Right lobe of liver (tissue), 6 donors: ENCODE data around the gene DDX41. TPM values are rescaled to one million over a fixed set of nuclear protein-coding genes. Genes with fewer than 3 reads are reported as not detected.

Source experiments
- ATAC-seq, 4 donors: fragments of 200-7000 bp; cut with Tn5 transposase; one replicate each; pipeline ENCODE4 v1.9.1; 2020; ENCODE audit warnings: mild to moderate bottlenecking in 4 of 4, moderate library complexity in 4 of 4
- DNase-seq, 3 donors: peaks; one replicate each; pipeline ENCODE4 v3.0.0-alpha.2; 2020
- H3K27ac ChIP-seq, 3 donors: fragments of 200-600 bp; one replicate each; pipeline ENCODE4 v1.8.0; 2022
- H3K27me3 ChIP-seq, 2 donors: fragments of 200-600 bp; one replicate each; pipeline ENCODE4 v1.8.0; 2022
- H3K36me3 ChIP-seq, 4 donors: fragments of 200-600 bp; sonication (generic) in 1 of 4; one replicate each; pipeline versions ENCODE4 v1.5.1 to v1.8.0; 2017 to 2022; ENCODE audit warnings: control low read depth in 1 of 4
- H3K4me1 ChIP-seq, 4 donors: fragments of 200-600 bp; sonication (generic) in 1 of 4; one replicate each; pipeline versions ENCODE4 v1.5.1 to v1.8.0; 2017 to 2022; ENCODE audit warnings: control low read depth in 1 of 4
- H3K4me3 ChIP-seq, 3 donors: fragments of 200-600 bp; one replicate each; pipeline ENCODE4 v1.8.0; 2022
- H3K9me3 ChIP-seq, 4 donors: fragments of 200-600 bp; sonication (generic) in 1 of 4; one replicate each; pipeline versions ENCODE4 v1.5.1 to v1.8.0; 2017 to 2022; ENCODE audit warnings: control low read depth in 1 of 4
- POLR2A ChIP-seq: fragments of 450-650 bp; IDR thresholded peaks from one replicate; pipeline ENCODE4 v1.6.1; 2017; ENCODE audit warnings: antibody characterized with exemption, mild to moderate bottlenecking
- WGBS: methylation state at CpG from one replicate; pipeline ENCODE4 v1.1.6; 2018; ENCODE audit warnings: low coverage, low lambda C conversion rate; ENCODE audit not compliant: insufficient coverage; ENCODE audit errors: missing lambda C conversion rate; 5-methylcytosine and 5-hydroxymethylcytosine counted together
- intact Hi-C, 2 donors: fragments of 100-400 bp; cut with DNase I; formaldehyde crosslinking; loops; one replicate each; pipeline versions ENCODE4 v1.11.2 to v1.14.1; 2022
- total RNA-seq, 6 experiments: library from RNA; depleted of rRNA in 2 of 6; stranded (reverse); fragments of >200 nt in 2 of 6; fragmentation: NEBNext Ultra II Directional in 3 of 6; extraction: Animal tissue kit (Norgen Biotek cat#: 25700) in 3 of 6; gene quantifications; one replicate each; pipeline versions ENCODE4 v1.1.0 to v1.2.4, GENCODE V29; 2016 to 2023
- TF ChIP-seq, protein P1 (sequence below), 4 donors: fragments of 200-600 bp in 3 of 4; fragments of 450-650 bp in 1 of 4; IDR thresholded peaks; one replicate each; pipeline versions ENCODE4 v1.5.1 to v1.8.0; 2016 to 2022; ENCODE audit warnings: antibody characterized with exemption in 4 of 4, mild to moderate bottlenecking in 2 of 4
- donor health status: DM: no; HTN: yes; CAD: no.
- donor health status: DM: no; HTN: no; CAD: no.
- donor health status: DM: no; HTN: no; CAD: no.
- donor health status: DM: no; HTN: yes; CAD: no.
- donor health status: DM: no; HTN: yes; CAD: no.

The DDX41 gene
- total RNA-seq, 6 experiments from 2014 or later: 35.1 to 64.8 (median 47.9) TPM

DNA sequence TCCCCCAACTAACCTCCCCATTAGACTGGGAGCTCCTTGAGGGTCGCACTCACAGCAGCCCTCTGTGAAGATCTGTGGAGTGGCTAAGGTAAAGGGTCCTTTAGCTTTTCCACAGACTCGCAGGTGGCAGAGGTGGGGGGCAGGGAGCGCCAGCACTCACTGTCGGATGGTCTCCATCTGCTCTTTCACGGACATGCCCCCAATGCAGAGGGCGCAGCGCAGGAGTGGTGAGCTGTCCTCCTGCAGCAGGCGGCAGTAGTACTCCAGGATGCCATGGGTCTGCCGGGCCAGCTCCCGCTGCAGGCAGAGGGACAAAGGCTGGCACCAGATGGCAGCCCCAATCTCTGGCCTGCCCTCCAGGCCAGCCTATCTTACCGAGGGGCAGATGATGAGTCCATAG is 2.2 kb downstream of the DDX41 start:
- no peaks in the 10 kb centered on the region for H3K27me3 ChIP-seq
- H3K9me3 ChIP-seq: no peaks in the 10 kb centered on the region
- no peak for TF ChIP-seq POLR2A
- TF ChIP-seq, protein P1, sequence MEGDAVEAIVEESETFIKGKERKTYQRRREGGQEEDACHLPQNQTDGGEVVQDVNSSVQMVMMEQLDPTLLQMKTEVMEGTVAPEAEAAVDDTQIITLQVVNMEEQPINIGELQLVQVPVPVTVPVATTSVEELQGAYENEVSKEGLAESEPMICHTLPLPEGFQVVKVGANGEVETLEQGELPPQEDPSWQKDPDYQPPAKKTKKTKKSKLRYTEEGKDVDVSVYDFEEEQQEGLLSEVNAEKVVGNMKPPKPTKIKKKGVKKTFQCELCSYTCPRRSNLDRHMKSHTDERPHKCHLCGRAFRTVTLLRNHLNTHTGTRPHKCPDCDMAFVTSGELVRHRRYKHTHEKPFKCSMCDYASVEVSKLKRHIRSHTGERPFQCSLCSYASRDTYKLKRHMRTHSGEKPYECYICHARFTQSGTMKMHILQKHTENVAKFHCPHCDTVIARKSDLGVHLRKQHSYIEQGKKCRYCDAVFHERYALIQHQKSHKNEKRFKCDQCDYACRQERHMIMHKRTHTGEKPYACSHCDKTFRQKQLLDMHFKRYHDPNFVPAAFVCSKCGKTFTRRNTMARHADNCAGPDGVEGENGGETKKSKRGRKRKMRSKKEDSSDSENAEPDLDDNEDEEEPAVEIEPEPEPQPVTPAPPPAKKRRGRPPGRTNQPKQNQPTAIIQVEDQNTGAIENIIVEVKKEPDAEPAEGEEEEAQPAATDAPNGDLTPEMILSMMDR (IDR thresholded peaks at IDR 0.05): no peak
- H3K4me1 ChIP-seq: peaks cover 0 to 11% (median 4%) of the 10 kb centered on the region in 4 donors
- no peak for DNase-seq
- peaks cover 0 to 44% (median 11%) of the 10 kb centered on the region in 4 donors for H3K36me3 ChIP-seq
- no peak overlapping the region for H3K4me3 ChIP-seq
- intact Hi-C loops: no loop called here
- no peak for ATAC-seq
- WGBS: 100% methylated on average over 1 of the region's 11 CpGs
- no peak overlapping the region for H3K27ac ChIP-seq

DNA sequence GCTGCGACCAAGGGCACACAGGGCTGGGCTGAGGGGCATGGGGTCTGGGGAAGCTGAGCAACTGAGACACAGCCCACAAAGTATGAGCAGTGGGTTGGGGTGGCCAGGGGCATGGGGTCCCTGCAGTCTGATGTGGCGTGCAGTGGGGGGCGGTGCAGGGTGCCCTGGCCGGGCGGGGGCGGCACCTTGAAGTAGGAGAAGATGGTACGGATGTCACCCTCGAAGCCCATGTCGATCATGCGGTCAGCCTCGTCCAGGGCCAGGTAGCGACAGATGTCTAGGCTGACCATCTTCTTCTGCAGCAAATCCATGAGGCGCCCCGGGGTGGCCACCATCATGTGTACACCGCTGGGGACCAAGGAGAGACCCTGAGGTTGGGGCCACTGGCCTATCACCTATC is 3.3 kb downstream of the DDX41 start:
- no peak overlapping the region for H3K4me3 ChIP-seq
- intact Hi-C loops: no loop called here
- H3K9me3 ChIP-seq: no peaks in the 10 kb centered on the region
- 100% methylated on average over 1 of the region's 15 CpGs for WGBS
- no peaks in the 10 kb centered on the region for H3K27me3 ChIP-seq
- H3K36me3 ChIP-seq: peaks cover 0 to 44% (median 11%) of the 10 kb centered on the region in 4 donors
- H3K4me1 ChIP-seq: peaks cover 0 to 11% (median 4%) of the 10 kb centered on the region in 4 donors
- H3K27ac ChIP-seq: no peak overlapping the region
- peak in 2 of 3 donors; percentile 47 to 48 for DNase-seq
- ATAC-seq: no peak
- TF ChIP-seq, protein P1 (IDR thresholded peaks at IDR 0.05): no peak
- no peak for TF ChIP-seq POLR2A

DNA sequence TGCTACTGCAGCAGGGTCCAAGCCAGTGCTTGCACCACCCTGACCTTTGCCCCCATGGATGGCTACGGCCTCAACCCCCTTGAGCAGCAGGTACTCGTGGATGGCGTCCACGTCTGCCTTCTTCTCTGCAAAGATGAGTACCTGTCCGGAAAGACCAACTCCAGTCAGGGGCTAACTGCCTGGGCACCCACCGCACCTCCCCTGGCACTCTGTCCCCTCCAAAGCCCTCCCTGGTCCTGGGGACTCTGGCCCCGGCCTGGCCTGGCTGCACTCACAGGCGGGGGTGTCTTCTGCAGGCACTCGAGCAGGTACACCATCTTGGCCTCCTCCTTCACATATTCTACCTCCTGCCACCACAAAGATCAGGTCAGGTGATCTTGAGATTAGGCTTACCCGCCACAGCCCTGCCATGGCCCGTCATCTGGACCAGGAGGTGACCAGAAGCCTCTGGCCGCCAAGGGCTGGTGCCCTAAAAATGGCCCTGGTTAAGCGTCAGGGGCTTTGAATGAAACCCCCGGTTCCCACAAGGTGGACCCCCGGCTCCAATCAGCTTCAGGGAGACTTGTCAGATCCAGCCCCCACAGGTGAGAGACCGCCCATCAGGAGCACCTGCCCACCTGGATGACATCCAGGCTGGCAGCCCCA is 3.9 kb downstream of the DDX41 start:
- TF ChIP-seq, protein P1 (IDR thresholded peaks at IDR 0.05): no peak
- no peak for TF ChIP-seq POLR2A
- WGBS: 43% methylated on average over 6 of the region's 16 CpGs
- ATAC-seq (no peak), DNase-seq (no peak)
- intact Hi-C loops: no loop called here
- H3K27me3 ChIP-seq: no peaks in the 10 kb centered on the region
- H3K4me1 ChIP-seq: peaks cover 0 to 11% (median 4%) of the 10 kb centered on the region in 4 donors
- H3K36me3 ChIP-seq: peaks cover 0 to 44% (median 11%) of the 10 kb centered on the region in 4 donors
- no peak overlapping the region for H3K27ac ChIP-seq
- no peak overlapping the region for H3K4me3 ChIP-seq
- no peaks in the 10 kb centered on the region for H3K9me3 ChIP-seq

DNA sequence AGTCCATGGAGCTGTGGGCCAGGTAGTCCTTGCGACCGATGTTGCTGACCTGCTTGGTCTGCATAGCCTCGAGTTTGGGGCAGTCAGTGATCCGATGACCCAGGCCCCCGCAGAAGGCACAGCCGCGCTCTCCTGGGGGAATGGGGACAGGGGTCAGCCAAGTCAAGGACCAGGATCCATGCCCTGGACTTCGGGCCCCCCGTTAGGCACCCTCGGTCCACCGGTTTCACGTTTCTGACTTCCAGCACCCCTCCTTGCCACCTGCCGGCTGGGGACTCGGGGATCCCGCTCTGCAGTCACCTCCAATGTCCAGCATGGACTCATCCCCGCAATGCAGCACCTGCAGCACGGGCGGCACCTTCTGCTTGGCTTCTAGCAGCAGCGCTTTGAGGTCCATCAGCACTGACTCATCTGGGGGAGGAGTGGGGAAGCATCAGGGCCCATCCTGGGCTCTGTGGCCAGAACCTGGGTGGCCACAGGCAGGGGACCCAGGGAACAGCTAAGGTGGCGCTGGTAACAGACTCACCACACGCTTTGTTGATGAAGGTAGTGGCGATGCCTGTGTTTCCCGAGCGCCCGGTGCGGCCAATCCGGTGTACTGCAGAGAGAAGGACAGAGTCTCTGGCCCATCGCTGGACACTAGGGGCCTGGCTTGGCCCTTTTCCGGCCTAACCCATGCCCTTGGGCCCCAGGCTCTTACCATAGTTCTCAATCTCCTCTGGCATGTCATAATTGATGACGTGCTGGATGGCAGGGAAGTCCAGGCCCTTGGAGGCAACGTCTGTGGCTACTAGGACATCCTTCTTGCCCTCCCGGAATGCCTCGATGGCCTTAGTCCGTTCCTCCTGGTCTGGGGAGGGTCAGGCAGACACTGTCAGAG is 4.7 kb downstream of the DDX41 start:
- WGBS: 92% methylated on average over 11 of the region's 34 CpGs
- Histone ChIP-seq H3K9me3 (no peaks in the 10 kb centered on the region), H3K4me1 (peaks cover 0 to 11% (median 4%) of the 10 kb centered on the region in 4 donors), H3K27ac (no peak overlapping the region), H3K4me3 (no peak overlapping the region), H3K36me3 (peaks cover 0 to 44% (median 11%) of the 10 kb centered on the region in 4 donors), H3K27me3 (no peaks in the 10 kb centered on the region)
- DNase-seq (peak in 1 of 3 donors; percentile 51), ATAC-seq (no peak)
- TF ChIP-seq POLR2A: no peak
- TF ChIP-seq, protein P1 (IDR thresholded peaks at IDR 0.05): no peak
- intact Hi-C loops: no loop called here
